Measurements from ENCODE around the gene UNC5B.
"Not testable (repeated sequence)": the region's sequence is repeated elsewhere in the genome, so short reads cannot be mapped to it uniquely, and the experiment has no call there.

UNC5B gene

DNA sequence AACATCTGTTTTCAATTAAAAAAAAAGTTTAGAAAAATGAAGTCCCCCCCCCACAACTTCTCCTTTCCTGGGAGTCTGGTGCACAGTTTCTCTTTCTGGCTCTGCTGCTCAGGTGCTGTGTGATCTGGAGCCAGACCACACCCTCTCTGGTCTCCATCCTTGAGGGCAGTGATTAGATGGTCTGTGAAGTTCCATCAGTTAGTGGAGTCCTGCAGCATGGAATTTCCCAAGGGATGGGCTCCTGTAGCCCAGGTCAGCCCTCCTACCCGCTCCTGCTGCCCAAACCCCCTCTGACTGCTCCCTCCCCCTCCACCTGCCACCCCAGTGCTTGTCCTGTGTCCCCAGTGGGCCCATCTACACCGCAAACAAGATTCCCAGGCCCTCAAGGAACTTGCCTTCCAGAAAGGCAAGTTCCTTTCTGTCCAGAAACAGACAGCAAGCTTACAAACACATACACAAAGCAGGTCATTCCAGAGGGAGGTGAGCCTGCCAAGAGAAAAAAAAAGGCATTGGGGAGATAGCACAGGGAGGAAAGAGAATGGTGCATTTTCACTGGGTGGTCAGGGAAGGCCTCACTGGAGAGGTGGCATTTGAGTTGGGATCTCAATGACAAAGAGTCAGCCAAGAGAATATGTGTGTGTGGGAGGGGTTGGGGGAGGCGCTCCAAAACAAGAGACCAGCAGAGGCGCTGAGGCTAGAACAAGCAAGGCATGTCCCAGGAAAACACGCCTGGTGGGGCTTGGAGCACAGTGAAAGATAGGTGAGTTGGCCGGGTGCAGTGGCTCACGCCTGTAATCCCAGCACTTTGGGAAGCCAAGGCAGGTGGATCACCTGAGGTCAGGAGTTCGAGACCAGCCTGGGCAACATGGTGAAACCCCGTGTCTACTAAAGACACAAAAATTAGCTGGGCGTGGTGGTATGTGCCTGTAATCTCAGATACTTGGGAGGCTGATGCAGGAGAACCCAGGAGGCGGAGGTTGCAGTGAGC lies 57.2 kb downstream of the UNC5B start:
- DNase-seq, result no peak

GRCh38 chr10:71270301-71271220 lies 58.2 kb downstream of the UNC5B start:
- DNase-seq, result no peak

GRCh38 chr10:71271662-71272055 lies 59.3 kb downstream of the UNC5B start:
- DNase-seq, result no peak

DNA sequence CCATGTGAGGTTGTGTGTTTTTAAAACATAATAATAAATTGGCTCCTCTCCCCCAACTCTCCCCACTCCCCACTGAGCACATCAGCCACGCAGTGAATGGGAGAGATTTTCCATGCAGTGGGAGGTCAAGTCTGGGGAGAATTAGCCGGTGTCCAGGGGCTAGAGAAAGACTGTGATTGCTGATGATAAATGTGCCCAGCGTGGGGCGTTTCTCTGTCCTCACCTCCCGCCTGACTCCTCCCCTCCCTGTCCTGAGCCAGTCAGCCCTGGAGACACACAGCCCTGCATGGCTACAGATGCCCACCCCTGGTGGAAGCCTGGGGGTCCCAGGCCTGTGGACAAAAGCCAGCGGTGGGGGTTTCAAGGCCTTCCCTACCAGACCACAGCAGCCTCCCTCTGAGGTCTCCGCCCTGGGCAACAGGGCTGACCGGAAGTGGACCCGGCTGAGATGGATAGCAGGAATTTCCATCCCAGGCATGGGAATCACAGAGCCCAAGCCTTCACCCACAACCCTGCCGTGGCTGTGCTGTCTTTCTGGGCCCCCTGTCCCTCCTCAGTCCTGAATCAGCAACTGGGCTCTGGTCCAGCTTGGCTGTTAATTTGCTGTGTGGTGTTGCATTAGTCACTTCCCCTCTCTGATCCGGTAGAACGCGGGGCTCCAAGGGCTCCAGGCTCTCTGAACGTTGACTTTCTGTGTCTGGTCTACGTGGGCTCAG lies 59.8 kb downstream of the UNC5B start:
- DNase-seq, result no peak

DNA sequence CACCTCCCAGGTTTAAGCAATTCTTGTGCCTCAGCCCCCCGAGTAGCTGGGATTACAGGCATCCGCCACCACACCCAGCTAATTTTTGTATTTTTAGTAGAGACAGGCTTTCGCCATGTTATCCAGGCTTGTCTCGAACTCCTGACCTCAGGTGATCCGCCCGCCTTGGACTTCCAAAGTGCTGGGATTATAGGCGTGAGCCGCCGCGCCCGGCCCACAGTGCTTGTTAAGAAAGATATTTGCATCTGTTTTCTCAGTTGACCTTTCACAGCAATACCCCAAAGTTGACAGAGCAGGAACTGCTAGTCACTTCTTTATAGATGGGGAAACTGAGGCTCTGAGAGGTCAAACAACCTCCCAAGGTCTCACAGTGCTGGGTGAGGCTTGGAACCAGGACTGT lies 60.6 kb downstream of the UNC5B start:
- DNase-seq, result not testable (repeated sequence)

DNA sequence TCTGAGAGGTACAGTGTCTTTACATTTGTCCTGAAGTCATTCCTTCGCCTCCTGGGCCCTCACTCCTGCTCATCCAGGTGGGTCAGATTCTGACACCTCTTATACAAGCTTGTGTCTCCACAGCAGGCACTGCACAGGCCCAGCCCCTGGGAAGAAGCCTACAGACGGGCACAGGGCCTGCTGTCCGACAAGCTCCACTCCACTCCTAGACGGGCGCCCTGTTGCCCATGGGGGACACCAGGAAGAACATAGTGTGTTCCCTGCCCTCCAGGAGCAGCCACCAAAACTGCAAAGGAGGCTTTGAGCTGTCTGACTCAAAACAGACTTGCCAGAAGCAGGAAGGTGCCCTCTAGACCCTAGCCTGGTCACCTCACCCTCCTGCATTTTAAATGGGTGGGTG lies 61.1 kb downstream of the UNC5B start:
- no peak for DNase-seq

GRCh38 chr10:71274901-71275796 lies 62.8 kb downstream of the UNC5B start:
- DNase-seq, result no peak

DNA sequence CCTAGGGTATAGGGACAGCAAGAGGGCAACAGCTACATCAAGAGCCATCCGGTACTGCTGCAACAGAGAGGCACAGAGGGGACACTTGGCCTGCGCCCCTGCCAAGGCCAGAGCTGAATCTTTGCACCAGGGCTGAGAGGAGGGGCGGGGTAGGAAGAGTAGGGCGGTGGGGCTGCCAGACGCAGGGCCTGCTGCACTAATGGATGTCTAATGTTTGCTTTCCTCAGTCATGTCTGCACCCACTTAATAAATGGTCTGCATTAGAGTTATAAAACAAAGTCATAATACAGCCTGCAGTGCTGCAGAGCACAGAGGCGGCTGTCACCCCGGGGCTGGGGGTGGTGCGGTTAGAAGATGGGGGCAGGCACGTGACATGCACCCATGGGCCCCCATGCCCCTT lies 64.5 kb downstream of the UNC5B start:
- DNase-seq, result no peak

GRCh38 chr10:71277914-71278665 lies 65.7 kb downstream of the UNC5B start:
- DNase-seq, result no peak

GRCh38 chr10:71278691-71279588 lies 66.6 kb downstream of the UNC5B start:
- no peak for DNase-seq

DNA sequence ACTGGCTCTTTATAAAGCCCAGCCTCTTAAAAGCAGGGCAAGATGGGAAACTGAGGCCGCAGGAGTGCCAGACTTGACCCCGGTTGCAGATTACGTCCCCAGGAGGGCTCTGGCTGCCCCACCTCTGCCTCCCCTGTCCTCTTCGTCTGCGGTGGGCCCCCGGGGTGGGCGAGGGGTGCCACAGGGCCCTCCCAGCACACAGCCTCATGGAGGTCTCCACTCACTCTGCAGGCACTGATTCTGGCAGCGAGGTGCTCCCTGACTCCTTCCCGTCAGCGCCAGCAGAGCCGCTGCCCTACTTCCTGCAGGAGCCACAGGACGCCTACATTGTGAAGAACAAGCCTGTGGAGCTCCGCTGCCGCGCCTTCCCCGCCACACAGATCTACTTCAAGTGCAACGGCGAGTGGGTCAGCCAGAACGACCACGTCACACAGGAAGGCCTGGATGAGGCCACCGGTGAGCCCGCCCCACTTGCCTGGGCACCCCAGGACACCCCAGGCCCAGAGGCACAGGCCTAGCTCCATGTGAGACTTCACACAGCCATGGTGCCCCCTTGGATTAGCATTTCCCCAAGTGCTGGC lies 67.3 kb downstream of the UNC5B start:
- no peak for DNase-seq

DNA sequence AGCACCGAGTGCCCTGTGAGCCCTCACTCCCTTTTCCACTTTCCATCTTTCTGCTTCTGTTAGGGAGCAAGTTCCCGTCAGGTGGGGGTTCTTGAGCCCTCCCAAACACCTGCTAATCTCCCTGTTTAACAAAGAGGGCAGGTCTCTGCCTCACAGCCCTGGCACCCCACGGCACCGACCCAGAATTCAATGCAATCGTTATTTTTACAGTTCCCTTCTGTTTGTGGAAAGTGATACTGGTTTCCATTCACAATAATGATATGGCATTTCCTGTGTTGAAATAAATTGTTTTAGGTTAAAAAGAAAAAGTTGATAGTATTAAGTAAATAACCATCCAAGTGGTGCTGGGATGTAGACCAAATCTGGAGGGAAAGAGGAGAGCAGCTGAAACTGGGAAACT lies 67.8 kb downstream of the UNC5B start:
- no peak for DNase-seq

DNA sequence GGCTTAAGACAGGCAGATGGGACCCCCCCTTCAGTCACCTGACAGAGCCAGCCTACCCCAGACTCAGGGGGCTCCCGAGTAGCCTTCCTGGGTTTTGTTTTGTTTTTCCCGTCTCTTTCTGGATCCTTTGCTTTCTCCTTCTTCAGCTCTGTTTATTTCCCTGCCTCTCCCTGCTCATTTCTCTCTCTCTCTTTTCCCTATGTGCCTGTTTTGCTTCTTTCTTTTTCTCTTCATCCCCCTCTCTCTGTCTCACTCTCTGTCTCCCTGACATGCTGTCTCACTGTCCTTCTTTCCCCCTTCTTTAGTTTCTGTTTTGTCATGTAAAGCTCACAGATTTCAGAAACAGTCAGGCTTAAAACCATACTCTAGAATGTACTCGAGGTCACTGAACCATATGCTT lies 68.5 kb downstream of the UNC5B start:
- no peak for DNase-seq

DNA sequence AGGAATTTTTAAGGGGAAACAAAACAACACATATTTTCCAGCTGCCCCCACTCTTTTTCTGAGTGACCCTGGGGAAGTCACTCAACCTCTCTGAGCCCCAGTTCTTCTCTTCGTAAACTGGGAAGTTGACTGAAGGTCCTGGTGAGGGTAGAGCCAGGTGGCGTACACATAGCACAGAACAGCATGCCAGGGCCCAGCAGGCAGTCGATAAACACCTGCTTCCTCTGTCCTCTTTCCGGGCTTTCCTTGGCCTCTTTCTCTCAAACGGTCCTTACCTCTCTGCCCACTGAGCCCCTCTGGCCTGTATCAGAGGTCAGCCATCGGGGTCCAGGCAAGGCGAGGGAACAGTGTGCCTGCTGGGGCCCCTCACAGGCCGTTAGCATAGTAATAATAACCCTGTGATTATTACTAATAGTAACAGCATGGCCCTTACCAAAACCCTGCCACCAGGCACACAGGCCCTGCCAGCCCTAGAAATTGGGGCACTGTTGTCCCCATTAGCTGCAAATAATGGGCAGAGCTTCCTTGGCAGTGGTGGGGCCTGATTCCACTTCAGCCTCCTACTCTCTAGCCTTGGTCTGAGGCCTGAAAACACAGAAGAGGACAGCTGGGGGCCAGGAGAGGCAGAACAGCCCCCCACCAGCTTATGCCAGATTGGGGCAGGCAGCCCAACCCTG lies 69.4 kb downstream of the UNC5B start:
- DNase-seq, result no peak

GRCh38 chr10:71282323-71282680 lies 69.9 kb downstream of the UNC5B start:
- DNase-seq, result no peak

DNA sequence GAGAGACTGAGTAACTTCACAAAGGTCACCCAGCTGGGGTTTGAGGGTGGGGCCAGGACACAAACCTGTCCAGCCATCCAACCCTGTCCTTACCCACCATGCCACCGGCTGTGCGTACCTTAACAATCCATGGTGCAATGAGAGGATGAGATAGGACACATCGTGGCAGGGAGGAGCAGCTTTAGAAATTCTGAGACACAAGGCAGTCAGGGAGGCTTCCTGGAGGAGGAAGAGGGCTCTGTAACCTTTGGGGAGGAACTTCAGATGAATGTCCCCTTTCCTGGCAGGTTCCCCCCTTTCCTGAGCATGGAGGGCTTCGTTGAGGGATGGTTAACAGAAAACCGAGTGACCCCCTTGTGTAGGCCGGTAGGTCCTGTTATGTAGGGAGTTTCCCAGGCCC lies 71.0 kb downstream of the UNC5B start:
- DNase-seq, result no peak

GRCh38 chr10:71283876-71284275 lies 71.5 kb downstream of the UNC5B start:
- no peak for DNase-seq

DNA sequence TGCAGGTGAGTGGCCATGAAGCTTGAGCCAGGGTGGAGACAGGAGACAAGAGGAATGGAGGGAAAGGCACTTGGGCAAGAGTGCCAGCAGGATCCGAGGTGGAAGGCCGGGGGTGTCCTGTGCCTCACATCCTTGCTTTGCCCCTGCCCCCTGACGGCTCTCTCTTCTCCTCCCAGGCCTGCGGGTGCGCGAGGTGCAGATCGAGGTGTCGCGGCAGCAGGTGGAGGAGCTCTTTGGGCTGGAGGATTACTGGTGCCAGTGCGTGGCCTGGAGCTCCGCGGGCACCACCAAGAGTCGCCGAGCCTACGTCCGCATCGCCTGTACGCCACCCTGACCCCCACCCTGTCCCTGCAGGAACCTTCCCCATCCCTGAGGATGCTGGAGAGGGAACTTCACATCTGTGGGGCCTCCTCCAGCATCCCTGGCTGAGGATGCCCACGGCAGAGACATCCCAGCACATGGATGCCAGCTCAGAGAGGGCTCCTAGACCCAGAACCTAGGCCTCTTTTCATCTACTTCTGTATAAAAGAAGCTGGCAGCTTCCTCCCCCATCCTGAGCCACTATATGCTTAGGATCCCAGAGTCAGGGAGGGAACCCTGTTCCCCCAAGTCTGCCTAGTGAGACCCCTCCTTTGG lies 72.3 kb downstream of the UNC5B start:
- no peak for DNase-seq

DNA sequence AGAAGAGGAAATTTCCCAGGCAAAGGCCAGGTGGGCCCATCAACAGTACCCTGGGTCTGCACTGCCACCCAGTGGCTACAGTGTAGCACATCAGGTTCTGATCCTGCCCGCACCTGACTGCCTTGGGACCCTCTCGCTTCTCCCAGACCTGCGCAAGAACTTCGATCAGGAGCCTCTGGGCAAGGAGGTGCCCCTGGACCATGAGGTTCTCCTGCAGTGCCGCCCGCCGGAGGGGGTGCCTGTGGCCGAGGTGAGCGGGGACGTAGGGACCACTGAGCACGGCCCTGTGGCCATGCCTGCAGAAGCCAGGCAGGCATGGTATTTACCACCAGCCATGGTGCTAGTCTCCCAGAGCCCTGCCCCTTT lies 72.8 kb downstream of the UNC5B start:
- DNase-seq, result no peak

Data from activated CD4-positive, CD25-positive, alpha-beta regulatory T cell (primary cell).